ENCODE results near the gene IQGAP3. TPM values are rescaled to one million over a fixed set of nuclear protein-coding genes. Genes with fewer than 3 reads are reported as not detected.

Gene IQGAP3
- total and polyA plus RNA-seq, 7 experiments from 2014 or later = 0.24 to 14.4 TPM; not detected in 5

GRCh38 chr1:156523801-156524480, 48.4 kb downstream of the IQGAP3 start:
- intact Hi-C loops (cut with micrococcal nuclease) = loop anchor here in 1 of 2 donors (5.0 kb wide), 1 partner anchor 37 kb away; no protein-coding TSS in a partner anchor
- Histone ChIP-seq H3K36me3 (ENCODE audit: control insufficient read depth in 2 of 3, insufficient read depth in 3 of 3, low read length in 3 of 3) (no peaks in the 10 kb centered on the region), H3K27me3 (ENCODE audit: control insufficient read depth in 2 of 2, insufficient read depth in 2 of 2, low read length in 2 of 2) (no peaks in the 10 kb centered on the region), H3K4me1 (ENCODE audit: control insufficient read depth in 2 of 2, insufficient read depth in 2 of 2, low read length in 2 of 2) (peaks cover 23 to 31% of the 10 kb centered on the region in 2 donors), H3K9me3 (ENCODE audit: control insufficient read depth in 2 of 3, low read length in 3 of 3) (no peaks in the 10 kb centered on the region), H3K27ac (ENCODE audit: low read depth, low read length) (no peak overlapping the region), H3K4me3 (ENCODE audit: low read length) (no peak overlapping the region)
- Mint-ChIP-seq H3K27me3 (no peaks in the 10 kb centered on the region), H3K27ac (peak overlapping the region in 8 of 9 donors; percentile 44 to 86 (median 58)), H3K36me3 (peaks cover 0 to 12% (median 0%) of the 10 kb centered on the region in 5 donors), H3K9me3 (no peaks in the 10 kb centered on the region), H3K4me3 (peak overlapping the region in 8 of 10 donors; percentile 13 to 65 (median 54)), H3K4me1 (peaks cover 34 to 41% (median 34%) of the 10 kb centered on the region in 7 donors)
- no peak for DNase-seq
- CTCF ChIA-PET = interaction anchor here (0.7 to 1.9 kb wide), 2 partner anchors 23 to 43 kb away, joined by 3 to 5 read pairs; partner anchors contain the start of gene MEF2D
- no peak for ATAC-seq
- POLR2A ChIA-PET = interaction anchor here (0.5 to 3.3 kb wide), 6 partner anchors 19 to 1004 kb away, joined by 4 to 32 read pairs (median 4); partner anchors contain the start of gene MEF2D

- CTCF ChIA-PET = interaction anchor here (0.9 kb wide), 1 partner anchor 137 kb away, joined by 3 read pairs; no protein-coding TSS in a partner anchor
- intact Hi-C loops (cut with micrococcal nuclease) = loop anchor here in 1 of 2 donors (5.0 kb wide), 1 partner anchor 35 kb away; no protein-coding TSS in a partner anchor
- Histone ChIP-seq H3K4me1 (ENCODE audit: control insufficient read depth in 2 of 2, insufficient read depth in 2 of 2, low read length in 2 of 2) (peaks cover 15 to 20% of the 10 kb centered on the region in 2 donors), H3K4me3 (ENCODE audit: low read length) (no peak overlapping the region), H3K9me3 (ENCODE audit: control insufficient read depth in 2 of 3, low read length in 3 of 3) (no peaks in the 10 kb centered on the region), H3K27me3 (ENCODE audit: control insufficient read depth in 2 of 2, insufficient read depth in 2 of 2, low read length in 2 of 2) (no peaks in the 10 kb centered on the region), H3K36me3 (ENCODE audit: control insufficient read depth in 2 of 3, insufficient read depth in 3 of 3, low read length in 3 of 3) (no peaks in the 10 kb centered on the region), H3K27ac (ENCODE audit: low read depth, low read length) (no peak overlapping the region)
- POLR2A ChIA-PET = no interaction called here
- ATAC-seq (no peak), DNase-seq (no peak)
- H3K9me3 Mint-ChIP-seq = no peaks in the 10 kb centered on the region
- H3K36me3 Mint-ChIP-seq = peaks cover 0 to 8% (median 0%) of the 10 kb centered on the region in 5 donors
- peaks cover 23 to 29% (median 27%) of the 10 kb centered on the region in 7 donors for H3K4me1 Mint-ChIP-seq
- H3K27ac Mint-ChIP-seq = peak overlapping the region in 2 of 9 donors; percentile 41 to 81
- no peaks in the 10 kb centered on the region for H3K27me3 Mint-ChIP-seq
- H3K4me3 Mint-ChIP-seq = no peak overlapping the region
These were observed 49.9 kb downstream of the IQGAP3 start for GRCh38 chr1:156522443-156522970.

DNA sequence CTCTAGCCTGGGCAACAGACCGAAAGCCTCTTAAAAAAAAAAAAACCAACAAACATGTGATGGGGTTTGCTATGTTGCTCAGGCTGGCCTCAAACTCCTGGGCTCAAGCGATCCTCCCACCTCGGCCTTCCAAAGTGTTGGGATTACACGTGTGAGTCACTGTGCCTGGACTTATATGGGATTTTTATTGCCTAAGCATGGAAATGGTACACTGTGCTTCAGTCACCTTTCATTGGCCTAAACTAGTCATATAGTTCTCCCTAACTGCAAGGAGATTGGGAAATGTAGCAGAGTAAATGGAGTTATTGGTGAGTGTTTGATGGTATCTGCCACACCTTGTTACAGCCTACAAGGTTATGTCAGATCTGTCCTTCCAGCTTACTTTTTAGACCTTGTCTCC, 54.6 kb downstream of the IQGAP3 start:
- ChIA-PET CTCF (interaction anchor here (0.6 kb wide), 1 partner anchor 17 kb away, joined by 4 read pairs; the partner anchor contains the start of gene MEF2D), POLR2A (interaction anchor here (0.8 kb wide), 1 partner anchor 9 kb away, joined by 3 read pairs; no protein-coding TSS in a partner anchor)
- Mint-ChIP-seq H3K27ac (no peak overlapping the region), H3K27me3 (no peaks in the 10 kb centered on the region), H3K4me3 (no peak overlapping the region), H3K36me3 (no peaks in the 10 kb centered on the region), H3K4me1 (no peaks in the 10 kb centered on the region), H3K9me3 (no peaks in the 10 kb centered on the region)
- ATAC-seq = no peak
- intact Hi-C loops (cut with micrococcal nuclease) = no loop called here
- no peaks in the 10 kb centered on the region for H3K9me3 ChIP-seq (ENCODE audit: control insufficient read depth in 2 of 3, low read length in 3 of 3)
- no peak for DNase-seq
- H3K27me3 ChIP-seq (ENCODE audit: control insufficient read depth in 2 of 2, insufficient read depth in 2 of 2, low read length in 2 of 2) = no peaks in the 10 kb centered on the region
- no peaks in the 10 kb centered on the region for H3K36me3 ChIP-seq (ENCODE audit: control insufficient read depth in 2 of 3, insufficient read depth in 3 of 3, low read length in 3 of 3)
- H3K4me3 ChIP-seq (ENCODE audit: low read length) = no peak overlapping the region
- no peaks in the 10 kb centered on the region for H3K4me1 ChIP-seq (ENCODE audit: control insufficient read depth in 2 of 2, insufficient read depth in 2 of 2, low read length in 2 of 2)
- no peak overlapping the region for H3K27ac ChIP-seq (ENCODE audit: low read depth, low read length)

- Mint-ChIP-seq H3K36me3 (no peaks in the 10 kb centered on the region), H3K27me3 (peaks cover 0 to 2% (median 0%) of the 10 kb centered on the region in 5 donors), H3K27ac (no peak overlapping the region), H3K9me3 (no peaks in the 10 kb centered on the region), H3K4me1 (peaks cover 0 to 7% (median 0%) of the 10 kb centered on the region in 7 donors), H3K4me3 (no peak overlapping the region)
- POLR2A ChIA-PET = interaction anchor here (0.9 kb wide), 1 partner anchor 64 kb away, joined by 4 read pairs; no protein-coding TSS in a partner anchor
- H3K27me3 ChIP-seq (ENCODE audit: control insufficient read depth in 2 of 2, insufficient read depth in 2 of 2, low read length in 2 of 2) = no peaks in the 10 kb centered on the region
- H3K36me3 ChIP-seq (ENCODE audit: control insufficient read depth in 2 of 3, insufficient read depth in 3 of 3, low read length in 3 of 3) = no peaks in the 10 kb centered on the region
- H3K4me1 ChIP-seq (ENCODE audit: control insufficient read depth in 2 of 2, insufficient read depth in 2 of 2, low read length in 2 of 2) = no peaks in the 10 kb centered on the region
- H3K4me3 ChIP-seq (ENCODE audit: low read length) = no peak overlapping the region
- no peaks in the 10 kb centered on the region for H3K9me3 ChIP-seq (ENCODE audit: control insufficient read depth in 2 of 3, low read length in 3 of 3)
- DNase-seq = no peak
- CTCF ChIA-PET = interaction anchor here (0.7 to 1.0 kb wide), 3 partner anchors 12 to 173 kb away, joined by 3 read pairs; no protein-coding TSS in a partner anchor
- H3K27ac ChIP-seq (ENCODE audit: low read depth, low read length) = no peak overlapping the region
- intact Hi-C loops (cut with micrococcal nuclease) = no loop called here
- ATAC-seq = no peak
These were observed 55.5 kb downstream of the IQGAP3 start for GRCh38 chr1:156516821-156517220.

GRCh38 chr1:156515956-156516355, 56.4 kb downstream of the IQGAP3 start:
- Mint-ChIP-seq H3K9me3 (no peaks in the 10 kb centered on the region), H3K27ac (no peak overlapping the region), H3K27me3 (peaks cover 0 to 2% (median 0%) of the 10 kb centered on the region in 5 donors), H3K4me1 (peaks cover 0 to 9% (median 0%) of the 10 kb centered on the region in 7 donors), H3K4me3 (no peak overlapping the region), H3K36me3 (no peaks in the 10 kb centered on the region)
- no peak for DNase-seq
- CTCF ChIA-PET = interaction anchor here (0.9 kb wide), 1 partner anchor 36 kb away, joined by 5 read pairs; no protein-coding TSS in a partner anchor
- Histone ChIP-seq H3K36me3 (ENCODE audit: control insufficient read depth in 2 of 3, insufficient read depth in 3 of 3, low read length in 3 of 3) (no peaks in the 10 kb centered on the region), H3K9me3 (ENCODE audit: control insufficient read depth in 2 of 3, low read length in 3 of 3) (no peaks in the 10 kb centered on the region), H3K4me3 (ENCODE audit: low read length) (no peak overlapping the region), H3K27me3 (ENCODE audit: control insufficient read depth in 2 of 2, insufficient read depth in 2 of 2, low read length in 2 of 2) (no peaks in the 10 kb centered on the region), H3K27ac (ENCODE audit: low read depth, low read length) (no peak overlapping the region), H3K4me1 (ENCODE audit: control insufficient read depth in 2 of 2, insufficient read depth in 2 of 2, low read length in 2 of 2) (no peaks in the 10 kb centered on the region)
- POLR2A ChIA-PET = no interaction called here
- ATAC-seq = peak; percentile 67
- intact Hi-C loops (cut with micrococcal nuclease) = no loop called here

DNA sequence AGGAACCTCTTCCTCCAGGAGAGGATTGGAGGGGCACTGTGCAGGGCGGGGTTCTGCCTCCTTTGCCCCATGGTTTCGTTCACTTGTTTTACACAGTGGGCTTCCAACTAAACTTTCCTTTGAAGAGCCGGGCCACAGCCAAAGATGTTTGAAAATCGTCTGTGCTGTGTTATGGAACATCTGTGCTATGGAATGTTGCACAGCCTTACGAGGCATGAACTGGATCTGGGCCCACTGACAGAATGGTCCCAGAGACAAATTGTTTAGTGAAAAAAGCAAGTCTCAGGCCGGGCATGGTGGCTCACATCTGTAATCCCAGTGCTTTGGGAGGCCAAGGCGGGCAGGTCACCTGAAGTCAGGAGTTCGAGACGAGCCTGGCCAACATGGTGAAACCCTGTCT, 59.2 kb downstream of the IQGAP3 start:
- H3K9me3 ChIP-seq (ENCODE audit: control insufficient read depth in 2 of 3, low read length in 3 of 3) = no peaks in the 10 kb centered on the region
- intact Hi-C loops (cut with micrococcal nuclease) = no loop called here
- no peaks in the 10 kb centered on the region for H3K36me3 ChIP-seq (ENCODE audit: control insufficient read depth in 2 of 3, insufficient read depth in 3 of 3, low read length in 3 of 3)
- H3K27me3 ChIP-seq (ENCODE audit: control insufficient read depth in 2 of 2, insufficient read depth in 2 of 2, low read length in 2 of 2) = no peaks in the 10 kb centered on the region
- Mint-ChIP-seq H3K4me1 (peaks cover 13 to 21% (median 18%) of the 10 kb centered on the region in 7 donors), H3K4me3 (no peak overlapping the region), H3K36me3 (no peaks in the 10 kb centered on the region), H3K27ac (no peak overlapping the region), H3K27me3 (peaks cover 0 to 2% (median 0%) of the 10 kb centered on the region in 5 donors), H3K9me3 (no peaks in the 10 kb centered on the region)
- DNase-seq = no peak
- ChIA-PET CTCF (no interaction called here), POLR2A (no interaction called here)
- peaks cover 4 to 6% of the 10 kb centered on the region in 2 donors for H3K4me1 ChIP-seq (ENCODE audit: control insufficient read depth in 2 of 2, insufficient read depth in 2 of 2, low read length in 2 of 2)
- no peak overlapping the region for H3K4me3 ChIP-seq (ENCODE audit: low read length)
- ATAC-seq = no peak
- no peak overlapping the region for H3K27ac ChIP-seq (ENCODE audit: low read depth, low read length)
